ENCODE results near the gene FILIP1L.

GRCh38 chr3:100043271-100043670 lies 71.0 kb downstream of the FILIP1L start:
- TF ChIP-seq CTCF (IDR thresholded peaks at IDR 0.05): no peak
- TF ChIP-seq POLR2AphosphoS5 (IDR thresholded peaks at IDR 0.05): no peak
- no peak for TF ChIP-seq POLR2A (IDR thresholded peaks at IDR 0.05)
